OCI-LY7 (cell line): ENCODE data around the gene RGS10. TPM values are rescaled to one million over a fixed set of nuclear protein-coding genes. Genes with fewer than 3 reads are reported as not detected.
A peak's percentile ranks its signal among the peaks of the same experiment; 100 is the strongest.

Experiments used
- BruUV-seq: library from RNA; stranded (reverse); fragments of 400-500 nt; replicated peaks from 2 replicates; lab custom pipeline; 2021; lab: Mats Ljungman, UMichigan
- CTCF ChIA-PET: fragments of 300-600 bp; sonication (Branson Sonifier 250); formaldehyde crosslinking; loops from one replicate; lab custom pipeline; 2022; ENCODE audit warnings: antibody characterized with exemption; ENCODE audit not compliant: unreplicated experiment; lab: Charles Lee
- POLR2A ChIA-PET: fragments of 300-600 bp; sonication (Branson Sonifier 250); formaldehyde crosslinking; loops from one replicate; lab custom pipeline; 2022; ENCODE audit warnings: antibody characterized with exemption; lab: Charles Lee
- DNase-seq: peaks from one replicate; pipeline ENCODE4 v3.0.0-alpha.2; 2015; ENCODE audit warnings: low spot score
- H2AFZ ChIP-seq: fragments of 200-600 bp; sonication (generic), shearing (Covaris generic); 2 replicates; pipeline ENCODE4 v1.6.1; 2014; ENCODE audit warnings: mild to moderate bottlenecking, antibody characterized with exemption, low read length, moderate library complexity
- H3K27ac ChIP-seq: fragments of 200-600 bp; sonication (generic); 2 replicates; pipeline ENCODE4 v1.5.1; 2014; ENCODE audit warnings: mixed run types, low read depth, mild to moderate bottlenecking, moderate library complexity, low read length, inconsistent platforms; ENCODE audit not compliant: poor library complexity, severe bottlenecking
- H3K36me3 ChIP-seq: fragments of 200-600 bp; sonication (generic); 2 replicates; pipeline ENCODE4 v1.6.1; 2014; ENCODE audit warnings: mild to moderate bottlenecking, antibody characterized with exemption, low read length, moderate library complexity, mixed read lengths; ENCODE audit not compliant: insufficient read depth
- H3K4me1 ChIP-seq: fragments of 200-600 bp; sonication (generic); 2 replicates; pipeline ENCODE4 v1.5.1; 2014; ENCODE audit warnings: mild to moderate bottlenecking, low read length; ENCODE audit not compliant: insufficient read depth, poor library complexity, severe bottlenecking
- H3K4me2 ChIP-seq: fragments of 200-600 bp; sonication (generic); 2 replicates; pipeline ENCODE4 v1.6.1; 2014; ENCODE audit warnings: mild to moderate bottlenecking, low read length
- H3K4me3 ChIP-seq: fragments of 200-600 bp; sonication (generic); 2 replicates; pipeline ENCODE4 v1.5.1; 2014; ENCODE audit warnings: mild to moderate bottlenecking, low read depth, low read length; ENCODE audit not compliant: poor library complexity, severe bottlenecking
- H3K79me2 ChIP-seq: fragments of 200-600 bp; sonication (generic); 2 replicates; pipeline ENCODE4 v1.6.1; 2016; ENCODE audit warnings: low read depth, mild to moderate bottlenecking, low read length, moderate library complexity, mixed read lengths; ENCODE audit not compliant: insufficient read depth
- H3K9me2 ChIP-seq: fragments of 200-600 bp; sonication (generic); 2 replicates; pipeline ENCODE4 v1.6.1; 2016; ENCODE audit warnings: mild to moderate bottlenecking, low read length, mixed read lengths; ENCODE audit not compliant: insufficient read depth
- H3K9me3 ChIP-seq: fragments of 200-600 bp; sonication (generic); 2 replicates; pipeline ENCODE4 v1.6.1; 2014; ENCODE audit warnings: mild to moderate bottlenecking, mixed run types, low read length, mixed read lengths
- H4K20me1 ChIP-seq: fragments of 200-600 bp; sonication (generic); 2 replicates; pipeline ENCODE4 v1.6.1; 2014; ENCODE audit warnings: mild to moderate bottlenecking, antibody characterized with exemption, low read length, moderate library complexity, mixed read lengths; ENCODE audit not compliant: insufficient read depth
- CTCF ChIP-seq: fragments of 200-600 bp; sonication (generic); conservative IDR thresholded peaks from 2 replicates; pipeline ENCODE4 v1.5.1; 2014; ENCODE audit warnings: mild to moderate bottlenecking, antibody characterized with exemption, low read length, moderate library complexity, mixed read lengths
- EZH2phosphoT487 ChIP-seq: fragments of 200-600 bp; sonication (generic); IDR thresholded peaks from 2 replicates; pipeline ENCODE4 v1.6.1; 2018; ENCODE audit warnings: low read depth, borderline replicate concordance, mild to moderate bottlenecking, mixed run types, antibody characterized with exemption, low read length, moderate library complexity, mixed read lengths
- intact Hi-C: fragments of 100-400 bp; cut with micrococcal nuclease; formaldehyde crosslinking; loops from one replicate; pipeline ENCODE4 v1.10.0; 2022; ENCODE audit not compliant: unreplicated experiment
- total RNA-seq, 2 experiments: library from RNA; depleted of rRNA in 1 of 2; stranded (reverse); fragments of >200 nt in 1 of 2; shearing (Covaris generic) in 1 of 2; gene quantifications; 2 replicates each; pipeline ENCODE4 v1.2.3, GENCODE V29; 2014 to 2022

RGS10 gene
- total RNA-seq, 2 experiments from 2014 or later: 22.5 to 45.2 TPM

- no peaks in the 10 kb centered on the region for H3K9me3 ChIP-seq
- H4K20me1 ChIP-seq: no peaks in the 10 kb centered on the region
- H3K36me3 ChIP-seq: no peaks in the 10 kb centered on the region
- H3K4me2 ChIP-seq: peak overlapping the region; percentile 72
- H3K4me1 ChIP-seq: peaks cover 32% of the 10 kb centered on the region
- TF ChIP-seq EZH2phosphoT487 (no peak), CTCF (no peak)
- H3K4me3 ChIP-seq: peak overlapping the region; percentile 59
- peak overlapping the region; percentile 93; the same call in 1 of the 2 replicates for H2AFZ ChIP-seq
- no TSS peak for BruUV-seq
- no peaks in the 10 kb centered on the region for H3K79me2 ChIP-seq
- peak overlapping the region; percentile 77 for H3K27ac ChIP-seq
- ChIA-PET POLR2A (interaction anchor here (0.6 to 2.7 kb wide), 5 partner anchors 11 to 60 kb away, joined by 3 to 31 read pairs (median 4); no protein-coding TSS in a partner anchor), CTCF (interaction anchor here (0.9 to 1.7 kb wide), 3 partner anchors 16 to 270 kb away, joined by 3 to 5 read pairs (median 4); partner anchors contain the start of gene GRK5)
- intact Hi-C loops: no loop called here
- peak; percentile 47 for DNase-seq
- no peaks in the 10 kb centered on the region for H3K9me2 ChIP-seq
These were observed 65.1 kb downstream of the RGS10 start for GRCh38 chr10:119477444-119477843.

- CTCF ChIA-PET: no interaction called here
- no TSS peak for BruUV-seq
- TF ChIP-seq EZH2phosphoT487 (no peak), CTCF (no peak)
- Histone ChIP-seq H3K27ac (no peak overlapping the region), H3K9me3 (no peaks in the 10 kb centered on the region), H3K79me2 (no peaks in the 10 kb centered on the region), H3K36me3 (no peaks in the 10 kb centered on the region), H3K4me2 (no peak overlapping the region), H3K9me2 (no peaks in the 10 kb centered on the region), H2AFZ (no peak overlapping the region), H4K20me1 (no peaks in the 10 kb centered on the region), H3K4me3 (no peak overlapping the region), H3K4me1 (peaks cover 29% of the 10 kb centered on the region)
- POLR2A ChIA-PET: no interaction called here
- DNase-seq: no peak
- intact Hi-C loops: no loop called here
These were observed 67.9 kb downstream of the RGS10 start for GRCh38 chr10:119474606-119475005.

- H3K4me3 ChIP-seq: no peak overlapping the region
- DNase-seq: no peak
- no peaks in the 10 kb centered on the region for H4K20me1 ChIP-seq
- H3K79me2 ChIP-seq: no peaks in the 10 kb centered on the region
- intact Hi-C loops: no loop called here
- no peaks in the 10 kb centered on the region for H3K9me3 ChIP-seq
- no peaks in the 10 kb centered on the region for H3K36me3 ChIP-seq
- H3K27ac ChIP-seq: no peak overlapping the region
- POLR2A ChIA-PET: no interaction called here
- H3K4me2 ChIP-seq: no peak overlapping the region
- peaks cover 21% of the 10 kb centered on the region for H3K4me1 ChIP-seq
- BruUV-seq: no TSS peak
- H3K9me2 ChIP-seq: no peaks in the 10 kb centered on the region
- TF ChIP-seq CTCF: no peak
- TF ChIP-seq EZH2phosphoT487: no peak
- CTCF ChIA-PET: no interaction called here
- no peak overlapping the region for H2AFZ ChIP-seq
These were observed 68.7 kb downstream of the RGS10 start for GRCh38 chr10:119473771-119474170.
